HG03558 (cell line): Measurements from ENCODE around the gene ZRSR2.
A peak's percentile ranks its signal among the peaks of the same experiment; 100 is the strongest.
"Not testable (repeated sequence)": the region's sequence is repeated elsewhere in the genome, so short reads cannot be mapped to it uniquely, and the experiment has no call there.

Experiments used
- ATAC-seq: cut with Tn5 transposase; IDR thresholded peaks from one replicate; pipeline ENCODE4 v1.9.1; 2021; ENCODE audit warnings: moderate number of reproducible peaks; ENCODE audit not compliant: unreplicated experiment; ENCODE audit errors: extremely low read depth

ZRSR2 gene

GRCh38 chrX:15789979-15790768, at the start of gene ZRSR2:
Gene ZRSR2, plus strand, starts transcription at chrX:15790484. Its CDS starts 12 bp downstream, at chrX:15790496.
- peak; percentile 84 for ATAC-seq

GRCh38 chrX:15744181-15744867, 46.0 kb upstream of the ZRSR2 start:
- ATAC-seq, result no peak

GRCh38 chrX:15745179-15745578, 45.1 kb upstream of the ZRSR2 start:
- ATAC-seq, result no peak

GRCh38 chrX:15746651-15747050, 43.6 kb upstream of the ZRSR2 start:
- not testable (repeated sequence) for ATAC-seq

GRCh38 chrX:15747626-15748173, 42.6 kb upstream of the ZRSR2 start:
- ATAC-seq, result no peak

GRCh38 chrX:15748841-15749240, 41.4 kb upstream of the ZRSR2 start:
- no peak for ATAC-seq

GRCh38 chrX:15749642-15750610, 40.4 kb upstream of the ZRSR2 start:
- peak; percentile 52 for ATAC-seq

GRCh38 chrX:15750611-15751154, 39.6 kb upstream of the ZRSR2 start:
- no peak for ATAC-seq

GRCh38 chrX:15751155-15751819, 39.0 kb upstream of the ZRSR2 start:
- no peak for ATAC-seq

GRCh38 chrX:15755091-15755490, 35.2 kb upstream of the ZRSR2 start:
- ATAC-seq, result no peak

- ATAC-seq, result no peak
These were observed 32.1 kb upstream of the ZRSR2 start for GRCh38 chrX:15758140-15758539.

- not testable (repeated sequence) for ATAC-seq
These were observed 30.4 kb upstream of the ZRSR2 start for GRCh38 chrX:15759886-15760285.

GRCh38 chrX:15761564-15762191, 28.6 kb upstream of the ZRSR2 start:
- ATAC-seq, result no peak

- no peak for ATAC-seq
These were observed 20.9 kb upstream of the ZRSR2 start for GRCh38 chrX:15769300-15769954.

GRCh38 chrX:15781961-15782699, 8.2 kb upstream of the ZRSR2 start:
- peak; percentile 50 for ATAC-seq

GRCh38 chrX:15785176-15785750, 5.0 kb upstream of the ZRSR2 start:
- no peak for ATAC-seq

- ATAC-seq, result no peak
These were observed 3.4 kb upstream of the ZRSR2 start for GRCh38 chrX:15786915-15787314.
